ENCODE measurements around the gene SPATA19.

DNA sequence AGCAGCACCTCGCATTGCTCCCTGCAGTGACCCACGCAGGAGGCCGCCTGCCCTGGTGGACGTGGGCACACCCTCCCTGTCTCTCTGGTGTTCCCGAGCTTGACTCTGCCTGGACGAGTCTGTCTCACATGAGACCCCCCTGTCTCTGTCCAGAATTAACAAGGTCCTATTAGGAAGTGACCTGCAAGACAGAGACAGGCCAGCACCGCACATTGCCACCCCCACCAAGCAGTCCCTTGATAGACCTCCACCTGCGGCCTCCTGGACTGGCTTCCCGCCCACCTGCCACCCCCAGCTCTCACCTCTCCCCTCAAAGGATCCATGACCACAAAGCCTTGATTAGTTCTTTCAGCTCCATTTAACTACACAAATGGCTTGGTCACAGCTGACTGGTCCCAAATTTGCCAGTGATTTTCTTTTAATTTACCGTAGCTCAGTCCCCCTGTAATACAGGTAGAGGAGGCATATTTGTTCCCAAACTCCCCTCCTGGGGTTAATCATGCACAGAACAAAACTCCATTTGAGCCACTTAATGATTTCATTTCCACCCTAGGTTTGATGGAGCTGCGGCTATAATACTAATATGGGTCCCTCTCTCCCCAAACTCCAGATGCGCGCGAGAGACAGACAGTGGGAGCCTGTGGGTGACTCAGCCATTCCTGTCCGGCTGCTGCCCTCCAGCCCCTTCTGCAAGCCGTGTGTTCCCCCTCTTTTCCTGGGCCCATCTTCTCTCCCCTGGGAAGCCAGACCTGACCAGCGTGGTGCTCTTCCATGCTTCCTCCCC, 11.2 kb downstream of the SPATA19 start:
- TF ChIP-seq, protein P1, sequence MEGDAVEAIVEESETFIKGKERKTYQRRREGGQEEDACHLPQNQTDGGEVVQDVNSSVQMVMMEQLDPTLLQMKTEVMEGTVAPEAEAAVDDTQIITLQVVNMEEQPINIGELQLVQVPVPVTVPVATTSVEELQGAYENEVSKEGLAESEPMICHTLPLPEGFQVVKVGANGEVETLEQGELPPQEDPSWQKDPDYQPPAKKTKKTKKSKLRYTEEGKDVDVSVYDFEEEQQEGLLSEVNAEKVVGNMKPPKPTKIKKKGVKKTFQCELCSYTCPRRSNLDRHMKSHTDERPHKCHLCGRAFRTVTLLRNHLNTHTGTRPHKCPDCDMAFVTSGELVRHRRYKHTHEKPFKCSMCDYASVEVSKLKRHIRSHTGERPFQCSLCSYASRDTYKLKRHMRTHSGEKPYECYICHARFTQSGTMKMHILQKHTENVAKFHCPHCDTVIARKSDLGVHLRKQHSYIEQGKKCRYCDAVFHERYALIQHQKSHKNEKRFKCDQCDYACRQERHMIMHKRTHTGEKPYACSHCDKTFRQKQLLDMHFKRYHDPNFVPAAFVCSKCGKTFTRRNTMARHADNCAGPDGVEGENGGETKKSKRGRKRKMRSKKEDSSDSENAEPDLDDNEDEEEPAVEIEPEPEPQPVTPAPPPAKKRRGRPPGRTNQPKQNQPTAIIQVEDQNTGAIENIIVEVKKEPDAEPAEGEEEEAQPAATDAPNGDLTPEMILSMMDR (IDR thresholded peaks at IDR 0.05): no peak
- no peak for TF ChIP-seq POLR2AphosphoS5 (IDR thresholded peaks at IDR 0.05; ENCODE audit: low read depth, low read length)
- TF ChIP-seq, protein P2, sequence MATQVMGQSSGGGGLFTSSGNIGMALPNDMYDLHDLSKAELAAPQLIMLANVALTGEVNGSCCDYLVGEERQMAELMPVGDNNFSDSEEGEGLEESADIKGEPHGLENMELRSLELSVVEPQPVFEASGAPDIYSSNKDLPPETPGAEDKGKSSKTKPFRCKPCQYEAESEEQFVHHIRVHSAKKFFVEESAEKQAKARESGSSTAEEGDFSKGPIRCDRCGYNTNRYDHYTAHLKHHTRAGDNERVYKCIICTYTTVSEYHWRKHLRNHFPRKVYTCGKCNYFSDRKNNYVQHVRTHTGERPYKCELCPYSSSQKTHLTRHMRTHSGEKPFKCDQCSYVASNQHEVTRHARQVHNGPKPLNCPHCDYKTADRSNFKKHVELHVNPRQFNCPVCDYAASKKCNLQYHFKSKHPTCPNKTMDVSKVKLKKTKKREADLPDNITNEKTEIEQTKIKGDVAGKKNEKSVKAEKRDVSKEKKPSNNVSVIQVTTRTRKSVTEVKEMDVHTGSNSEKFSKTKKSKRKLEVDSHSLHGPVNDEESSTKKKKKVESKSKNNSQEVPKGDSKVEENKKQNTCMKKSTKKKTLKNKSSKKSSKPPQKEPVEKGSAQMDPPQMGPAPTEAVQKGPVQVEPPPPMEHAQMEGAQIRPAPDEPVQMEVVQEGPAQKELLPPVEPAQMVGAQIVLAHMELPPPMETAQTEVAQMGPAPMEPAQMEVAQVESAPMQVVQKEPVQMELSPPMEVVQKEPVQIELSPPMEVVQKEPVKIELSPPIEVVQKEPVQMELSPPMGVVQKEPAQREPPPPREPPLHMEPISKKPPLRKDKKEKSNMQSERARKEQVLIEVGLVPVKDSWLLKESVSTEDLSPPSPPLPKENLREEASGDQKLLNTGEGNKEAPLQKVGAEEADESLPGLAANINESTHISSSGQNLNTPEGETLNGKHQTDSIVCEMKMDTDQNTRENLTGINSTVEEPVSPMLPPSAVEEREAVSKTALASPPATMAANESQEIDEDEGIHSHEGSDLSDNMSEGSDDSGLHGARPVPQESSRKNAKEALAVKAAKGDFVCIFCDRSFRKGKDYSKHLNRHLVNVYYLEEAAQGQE (IDR thresholded peaks at IDR 0.05; ENCODE audit: insufficient read depth in 1 of 2, low read depth in 2 of 2, low read length in 1 of 2): no peak
- TF ChIP-seq TCF7L2 (IDR thresholded peaks at IDR 0.05; ENCODE audit: low read depth, low read length): no peak
- TF ChIP-seq SIN3A (IDR thresholded peaks at IDR 0.05; ENCODE audit: borderline replicate concordance, insufficient read depth, low read depth, low read length): no peak
